NCI-H510A treated with DMSO at 0.1 percent for 48 hours (cell line): Measurements from ENCODE around the gene COPG1.
"Not testable (repeated sequence)": the region's sequence is repeated elsewhere in the genome, so short reads cannot be mapped to it uniquely, and the experiment has no call there.

Experiments used
- DNase-seq: peaks from one replicate; lab custom pipeline; 2025; lab: John Stamatoyannopoulos, UW

COPG1 gene, protein sequence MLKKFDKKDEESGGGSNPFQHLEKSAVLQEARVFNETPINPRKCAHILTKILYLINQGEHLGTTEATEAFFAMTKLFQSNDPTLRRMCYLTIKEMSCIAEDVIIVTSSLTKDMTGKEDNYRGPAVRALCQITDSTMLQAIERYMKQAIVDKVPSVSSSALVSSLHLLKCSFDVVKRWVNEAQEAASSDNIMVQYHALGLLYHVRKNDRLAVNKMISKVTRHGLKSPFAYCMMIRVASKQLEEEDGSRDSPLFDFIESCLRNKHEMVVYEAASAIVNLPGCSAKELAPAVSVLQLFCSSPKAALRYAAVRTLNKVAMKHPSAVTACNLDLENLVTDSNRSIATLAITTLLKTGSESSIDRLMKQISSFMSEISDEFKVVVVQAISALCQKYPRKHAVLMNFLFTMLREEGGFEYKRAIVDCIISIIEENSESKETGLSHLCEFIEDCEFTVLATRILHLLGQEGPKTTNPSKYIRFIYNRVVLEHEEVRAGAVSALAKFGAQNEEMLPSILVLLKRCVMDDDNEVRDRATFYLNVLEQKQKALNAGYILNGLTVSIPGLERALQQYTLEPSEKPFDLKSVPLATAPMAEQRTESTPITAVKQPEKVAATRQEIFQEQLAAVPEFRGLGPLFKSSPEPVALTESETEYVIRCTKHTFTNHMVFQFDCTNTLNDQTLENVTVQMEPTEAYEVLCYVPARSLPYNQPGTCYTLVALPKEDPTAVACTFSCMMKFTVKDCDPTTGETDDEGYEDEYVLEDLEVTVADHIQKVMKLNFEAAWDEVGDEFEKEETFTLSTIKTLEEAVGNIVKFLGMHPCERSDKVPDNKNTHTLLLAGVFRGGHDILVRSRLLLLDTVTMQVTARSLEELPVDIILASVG

DNA sequence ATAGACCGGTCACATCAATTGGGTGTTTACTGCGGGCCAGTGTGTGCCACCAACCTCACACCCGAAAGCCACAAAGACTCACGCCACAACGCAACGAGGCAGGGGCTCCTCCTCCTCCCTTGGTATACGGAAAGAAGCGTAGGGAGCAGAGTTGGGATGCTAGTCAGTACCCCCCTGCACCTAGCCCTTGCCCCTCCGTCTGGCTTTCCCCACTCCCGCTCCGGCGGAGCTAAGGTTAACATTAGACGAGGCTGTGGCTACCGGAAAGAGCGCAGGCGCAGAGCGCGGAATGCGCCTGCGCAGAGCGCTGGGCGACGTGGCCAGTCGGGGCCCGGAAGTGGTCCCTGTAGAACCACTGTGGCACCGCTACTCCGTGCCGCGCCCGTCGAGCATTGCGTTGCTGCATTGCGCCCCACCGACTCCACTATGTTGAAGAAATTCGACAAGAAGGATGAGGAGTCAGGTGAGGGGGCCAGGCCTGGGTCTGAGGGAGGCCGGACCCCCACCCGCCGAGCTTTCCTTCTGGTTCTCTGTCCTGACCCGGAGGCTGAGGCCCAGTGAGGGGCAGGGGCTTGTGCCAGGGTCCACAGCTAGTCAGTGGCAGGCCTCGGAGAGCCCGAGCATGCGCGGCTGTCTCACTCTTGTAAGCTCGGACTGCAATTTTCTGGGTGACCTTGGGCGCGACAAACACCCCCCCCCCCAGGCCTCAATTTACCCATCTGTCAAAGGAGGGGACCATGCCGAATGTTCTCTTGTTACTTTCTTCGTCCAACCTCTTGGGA lies at the start of gene COPG1:
Gene COPG1, plus strand, starts transcription at position 323 of the 782 bp plus-strand sequence. Its CDS starts 104 bp downstream, at position 427.
- DNase-seq, result peak; percentile 68

DNA sequence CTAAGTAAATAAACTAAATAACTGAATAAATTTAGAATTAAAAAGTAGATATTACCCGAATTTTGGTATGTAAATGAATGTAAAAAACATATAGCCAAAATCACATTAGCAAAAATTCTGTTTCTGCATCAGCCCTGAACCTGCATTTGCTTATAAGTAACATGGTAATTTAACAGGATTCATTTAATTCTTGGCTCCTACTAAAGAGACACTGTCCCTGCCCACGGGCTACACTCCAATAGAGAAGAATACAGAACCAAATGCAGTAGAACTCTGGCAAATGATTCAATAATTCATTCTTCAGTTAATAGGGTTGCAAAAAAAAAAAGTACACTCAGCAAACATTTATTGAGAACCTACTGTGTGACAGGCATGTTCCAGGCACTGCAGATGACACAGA lies 44.9 kb upstream of the COPG1 start:
- DNase-seq, result no peak

DNA sequence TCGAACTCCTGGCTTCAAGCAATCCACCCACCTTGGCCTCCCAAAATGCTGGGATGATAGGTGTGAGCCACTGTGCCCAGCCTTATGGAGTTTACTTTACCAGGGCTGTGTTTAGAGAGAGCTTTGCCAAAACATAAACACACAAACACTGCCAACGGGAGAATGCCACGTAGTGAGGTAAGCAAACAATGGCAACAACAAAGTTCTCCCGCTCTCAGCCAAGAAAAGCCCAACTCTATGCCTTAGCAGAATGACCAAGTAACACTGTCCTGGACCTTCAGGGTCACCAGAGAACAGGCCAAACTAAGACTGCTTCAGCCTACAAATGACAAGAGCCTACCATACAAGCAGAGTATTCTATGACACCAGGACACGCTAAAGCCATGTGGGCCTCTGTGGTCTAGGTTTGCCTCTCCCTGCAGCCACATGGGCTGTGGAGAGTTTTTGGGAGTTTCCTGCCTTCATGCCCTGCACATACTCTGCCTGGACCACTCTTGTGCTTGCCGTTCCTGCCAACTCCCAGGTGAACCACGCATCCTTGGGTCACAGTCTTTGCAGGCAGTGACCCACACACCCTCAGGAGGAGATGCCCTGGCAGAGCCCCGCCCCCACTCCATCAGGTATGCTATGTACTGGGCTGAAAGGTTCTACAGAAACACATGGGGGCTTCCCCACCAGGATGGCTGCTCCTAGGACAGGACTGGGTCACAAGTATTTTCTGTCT lies 44.1 kb upstream of the COPG1 start:
- no peak for DNase-seq

DNA sequence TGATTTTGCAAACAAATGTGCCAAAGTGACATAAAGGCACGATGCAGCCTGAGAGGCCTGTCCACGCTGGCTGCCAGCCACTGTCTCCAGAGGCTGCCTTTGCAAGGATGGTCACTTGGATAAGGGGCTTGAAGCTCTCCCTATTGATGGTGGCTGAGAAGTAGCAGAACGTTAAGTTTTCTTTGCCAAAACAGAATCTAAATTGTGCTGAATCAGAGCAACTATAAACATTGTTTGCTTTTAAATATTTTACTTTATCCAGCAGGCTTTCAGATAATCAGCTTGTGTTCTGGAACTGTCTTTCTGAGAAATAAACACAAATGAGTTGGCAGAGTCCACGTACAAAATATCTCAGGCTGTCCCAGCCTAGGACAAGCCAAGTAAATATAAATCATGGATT lies 41.9 kb upstream of the COPG1 start:
- no peak for DNase-seq

DNA sequence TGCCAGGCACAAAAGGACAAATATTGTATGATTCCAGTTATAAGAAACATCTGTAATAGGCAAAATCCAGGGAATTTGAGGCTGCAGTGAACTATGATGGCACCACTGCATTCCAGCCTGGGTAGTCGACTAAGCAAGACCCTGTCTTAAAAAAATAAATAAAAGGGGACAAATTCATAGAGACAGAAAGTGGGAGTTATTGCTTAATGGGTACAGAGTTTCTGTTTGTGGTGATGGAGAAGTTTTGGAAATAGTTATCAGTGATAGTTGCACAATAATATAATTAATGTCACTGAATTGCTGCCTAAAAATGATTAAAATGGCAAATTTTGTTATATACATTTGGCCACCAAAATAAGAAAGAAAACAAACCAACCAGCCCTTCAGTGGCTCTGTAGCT lies 38.1 kb upstream of the COPG1 start:
- DNase-seq, result no peak

DNA sequence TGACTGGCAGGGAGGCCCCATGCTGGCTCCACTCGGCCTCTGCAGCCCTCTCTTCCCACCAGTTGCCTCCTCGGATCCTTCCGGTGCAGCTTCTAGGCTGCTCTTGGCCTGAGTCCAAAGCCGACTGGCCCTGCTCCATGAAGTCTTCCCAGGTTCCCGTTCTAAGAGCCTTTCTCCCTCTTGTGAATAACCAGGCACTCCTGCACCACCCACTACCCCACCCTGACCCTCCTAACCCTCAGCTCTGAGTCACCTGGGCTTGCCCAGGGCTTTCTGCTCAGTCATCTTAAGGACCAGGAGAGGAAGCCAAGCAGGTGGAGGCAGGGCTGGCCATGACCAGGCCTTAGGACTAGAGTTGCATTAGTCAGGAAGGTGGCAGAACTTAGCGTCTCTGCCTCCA lies 37.6 kb upstream of the COPG1 start:
- DNase-seq, result peak; percentile 71

DNA sequence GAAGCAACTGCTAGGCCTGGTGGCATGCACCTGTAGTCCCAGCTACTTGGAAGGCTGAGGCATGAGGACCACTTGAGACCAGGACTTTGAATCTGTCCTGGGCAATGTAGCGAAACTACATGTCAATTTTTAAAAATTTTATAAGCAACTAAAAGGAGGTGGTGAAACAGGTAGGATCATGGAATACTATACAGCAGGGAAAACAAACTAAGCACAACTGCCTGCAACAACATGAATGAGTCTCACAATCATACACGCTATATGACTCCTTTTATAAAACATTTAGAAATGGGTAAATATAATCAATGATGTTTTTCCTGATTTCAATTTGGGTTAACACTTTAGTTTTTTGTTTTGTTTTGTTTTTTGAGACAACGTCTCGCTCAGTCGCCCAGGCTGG lies 36.2 kb upstream of the COPG1 start:
- DNase-seq, result no peak

DNA sequence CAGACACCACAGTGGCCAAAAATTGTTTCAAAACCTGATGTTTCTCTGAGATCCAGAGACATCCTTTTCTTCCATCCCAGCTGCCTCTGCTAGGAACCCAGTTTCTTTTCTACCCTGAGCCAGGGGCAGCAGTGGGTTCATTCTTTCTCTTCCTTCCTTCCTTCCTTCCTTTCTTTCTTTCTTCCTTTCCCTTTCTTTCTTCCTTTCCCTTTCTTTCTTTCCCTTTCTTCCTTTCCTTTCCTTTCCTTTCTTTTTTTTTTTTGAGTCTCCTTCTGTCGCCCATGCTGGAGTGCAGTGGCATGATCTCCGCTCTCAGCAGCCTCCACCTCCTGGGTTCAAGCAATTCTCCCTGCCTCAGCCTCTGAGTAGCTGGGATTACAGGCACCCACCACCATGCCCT lies 30.7 kb upstream of the COPG1 start:
- DNase-seq, result no peak

DNA sequence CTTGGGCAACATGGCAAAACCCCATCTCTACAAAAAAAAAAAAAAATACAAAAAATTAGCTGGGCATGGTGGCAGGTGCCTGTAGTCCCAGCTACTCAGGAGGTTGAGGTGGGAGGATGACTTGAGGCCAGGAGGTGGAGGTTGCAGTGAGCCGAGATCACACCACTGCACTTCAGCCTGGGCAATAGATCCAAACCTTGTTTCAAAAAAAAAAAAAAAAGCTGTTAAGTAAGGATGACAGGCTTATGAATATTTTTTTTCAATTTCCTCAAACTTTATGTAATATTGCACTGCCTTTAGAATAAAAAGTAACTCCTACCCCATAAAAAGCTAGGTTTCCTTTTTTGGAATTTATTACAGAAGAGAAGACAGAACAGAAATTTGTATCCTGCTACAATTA lies 25.0 kb upstream of the COPG1 start:
- DNase-seq, result not testable (repeated sequence)

DNA sequence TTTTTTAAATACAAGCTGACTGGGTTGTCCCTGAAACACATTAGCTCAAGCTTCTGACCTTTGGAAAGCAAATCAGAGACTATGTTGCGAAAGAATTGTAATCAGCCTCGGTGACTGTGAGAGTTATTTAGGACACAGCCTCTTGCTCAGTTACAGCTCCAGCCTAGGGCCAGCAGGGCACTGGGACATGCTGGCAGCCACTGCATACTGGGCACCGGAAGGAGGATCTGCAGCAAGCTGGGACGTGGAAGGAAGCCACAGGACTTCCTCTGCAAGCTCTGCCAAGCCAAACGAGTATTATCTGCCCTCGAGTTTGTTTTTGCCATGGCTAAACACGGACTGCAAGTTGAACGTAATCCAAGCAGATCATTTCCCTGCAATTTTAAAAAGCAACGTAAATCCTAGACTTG lies 24.4 kb upstream of the COPG1 start:
- peak; percentile 14 for DNase-seq

DNA sequence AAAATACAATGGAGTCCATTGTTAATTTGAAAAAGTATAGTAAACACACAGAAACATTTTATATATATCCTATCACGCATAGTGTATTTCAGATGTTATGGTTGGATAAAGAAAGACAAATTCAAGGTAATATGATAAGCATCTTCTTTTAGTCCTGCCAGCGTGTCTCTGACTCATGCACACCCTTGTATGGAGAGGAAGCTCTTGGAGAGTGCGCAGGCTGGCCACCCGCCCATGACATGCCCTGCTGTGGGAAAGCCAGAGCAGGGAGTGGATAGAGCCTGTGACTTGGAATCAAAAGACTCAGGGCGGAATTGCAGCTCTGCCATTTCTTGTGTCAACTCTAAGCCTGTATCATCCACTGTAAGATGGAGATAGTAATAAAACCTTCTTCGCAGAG lies 23.0 kb upstream of the COPG1 start:
- no peak for DNase-seq

DNA sequence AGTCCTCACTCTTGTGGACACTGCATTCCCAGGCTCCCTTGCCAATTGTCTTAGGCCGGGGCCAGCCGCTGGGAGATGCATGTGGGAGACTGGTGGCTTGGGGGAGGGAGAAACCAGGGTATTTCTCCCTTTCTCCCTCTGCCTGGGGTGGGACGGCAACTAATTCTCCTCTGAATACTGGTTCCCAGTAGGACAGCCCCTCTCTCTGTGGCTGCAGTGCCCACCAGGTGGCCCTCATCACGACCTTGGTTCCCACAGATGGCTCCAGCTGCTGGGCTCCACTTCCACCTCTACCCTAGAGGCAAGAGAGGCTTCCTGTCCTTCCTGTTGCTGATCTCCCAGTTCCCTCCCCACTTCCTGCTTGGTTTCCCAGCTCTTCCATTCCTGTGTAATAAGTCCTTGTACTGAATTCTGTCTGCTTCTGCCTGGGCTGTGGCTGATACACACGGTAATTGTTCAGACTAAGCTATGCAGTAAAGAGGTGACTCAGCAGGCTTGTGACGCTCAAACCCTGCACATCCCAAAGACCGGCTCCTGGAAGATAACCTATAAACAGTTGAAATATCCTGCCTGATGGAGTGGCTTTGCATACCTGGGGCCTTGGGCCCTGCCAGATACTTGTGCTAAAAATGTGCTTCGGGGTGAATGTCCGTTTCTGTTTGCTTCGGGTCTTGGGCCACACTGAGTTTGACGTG lies 20.4 kb upstream of the COPG1 start:
- DNase-seq, result no peak

DNA sequence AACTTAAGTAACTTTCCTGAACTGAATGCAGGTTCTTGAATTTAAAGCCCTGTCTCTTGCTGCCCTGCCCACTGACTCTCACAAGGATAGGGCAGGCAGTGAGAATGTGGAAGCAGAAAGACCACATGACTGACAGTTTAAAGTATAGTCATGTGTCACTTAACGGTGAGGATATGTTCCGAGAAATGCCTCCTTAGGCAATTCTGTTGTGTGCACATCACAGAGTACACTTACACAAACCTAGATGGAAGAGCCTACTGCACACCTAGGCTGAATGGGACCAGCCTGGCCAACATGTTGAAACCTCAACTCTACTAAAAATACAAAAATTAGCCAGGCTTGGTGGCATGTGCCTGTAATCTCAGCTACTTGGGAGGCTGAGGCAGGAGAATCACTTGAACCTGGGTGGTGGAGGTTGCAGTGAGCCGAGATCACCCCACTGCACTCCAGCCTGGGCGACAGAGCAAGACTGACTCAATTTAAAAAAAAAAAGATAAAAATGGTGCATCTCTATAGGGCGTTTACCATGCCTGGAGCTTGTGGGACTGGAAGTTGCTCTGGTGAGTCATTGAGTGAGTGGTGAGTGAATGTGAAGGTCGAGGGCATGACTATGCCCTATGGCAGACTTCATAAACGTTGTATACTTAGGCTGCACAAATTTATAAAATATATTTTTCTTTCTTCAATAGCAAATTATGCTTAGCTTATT lies 18.9 kb upstream of the COPG1 start:
- no peak for DNase-seq

DNA sequence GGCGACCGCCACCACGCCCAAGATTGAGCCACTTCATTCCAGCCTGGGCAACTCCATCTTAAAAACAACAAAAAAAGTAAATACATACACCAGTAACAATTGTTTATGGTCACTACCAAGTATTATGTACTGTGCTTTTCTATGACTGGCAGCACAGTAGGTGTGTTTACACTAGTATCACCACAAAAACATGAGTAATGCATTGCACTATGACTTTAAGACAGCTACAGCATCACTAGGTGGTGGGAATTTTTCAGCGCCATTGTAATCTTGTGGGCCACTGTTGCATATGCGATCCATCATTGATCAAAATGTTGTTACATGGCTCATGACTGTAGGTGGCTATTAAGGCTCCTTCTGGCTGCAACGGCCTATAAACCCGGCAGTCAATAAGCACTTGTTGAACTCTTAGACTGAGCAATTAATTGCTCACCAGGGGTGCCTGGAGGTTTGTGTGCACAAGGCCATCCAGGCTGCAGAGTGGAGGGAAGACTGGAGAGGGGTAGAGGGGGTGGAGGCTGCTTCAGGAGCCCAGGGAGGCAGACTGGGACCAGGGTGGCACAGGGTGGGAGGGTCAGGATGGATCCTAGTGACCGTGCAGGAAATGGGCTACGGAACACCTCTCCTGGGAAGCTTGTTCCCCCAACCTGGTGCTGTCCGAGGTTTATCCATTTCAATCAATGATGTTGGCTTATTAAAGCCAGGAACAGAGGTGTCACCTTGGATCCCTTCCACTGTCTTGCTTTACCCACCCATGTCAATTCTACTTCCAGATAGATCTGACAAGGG lies 17.9 kb upstream of the COPG1 start:
- DNase-seq, result peak; percentile 66

DNA sequence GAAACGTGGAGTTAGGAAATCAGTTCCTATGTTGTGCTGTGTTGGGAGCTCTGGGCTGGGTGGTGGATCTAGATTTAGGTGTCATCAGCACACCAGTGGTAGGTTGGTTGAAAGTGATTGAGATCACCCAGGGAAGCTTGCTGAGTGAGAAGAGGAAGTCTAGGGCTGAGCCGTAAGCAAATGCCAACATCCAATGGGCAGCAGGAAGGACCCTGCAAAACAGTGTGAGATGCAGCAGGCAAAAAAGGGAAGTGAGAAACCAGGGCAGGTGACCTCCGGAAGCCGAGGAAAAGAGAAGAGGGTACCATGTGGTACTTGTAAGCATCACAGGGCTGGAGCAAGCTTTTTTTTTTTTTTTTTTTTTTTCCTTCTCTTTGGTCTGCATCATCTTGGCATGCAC lies 15.9 kb upstream of the COPG1 start:
- no peak for DNase-seq

DNA sequence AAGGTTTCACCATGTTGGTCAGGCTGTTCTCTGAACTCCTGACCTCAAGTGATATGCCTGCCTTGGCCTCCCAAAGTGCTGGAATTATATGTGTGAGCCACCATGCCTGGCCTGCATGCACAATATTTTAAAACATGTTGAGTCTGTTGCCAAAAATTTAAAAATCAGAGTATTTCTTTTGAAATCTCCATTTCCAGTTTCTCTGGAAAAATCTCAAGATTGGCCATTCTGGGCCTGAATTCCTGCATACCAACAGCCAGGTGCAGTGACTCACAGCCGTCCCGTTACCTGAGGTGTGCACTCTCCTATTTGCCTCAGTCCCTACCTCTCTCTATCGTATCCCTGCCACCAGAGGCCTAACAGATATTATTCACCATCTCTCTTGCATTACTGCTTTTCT lies 15.0 kb upstream of the COPG1 start:
- no peak for DNase-seq

DNA sequence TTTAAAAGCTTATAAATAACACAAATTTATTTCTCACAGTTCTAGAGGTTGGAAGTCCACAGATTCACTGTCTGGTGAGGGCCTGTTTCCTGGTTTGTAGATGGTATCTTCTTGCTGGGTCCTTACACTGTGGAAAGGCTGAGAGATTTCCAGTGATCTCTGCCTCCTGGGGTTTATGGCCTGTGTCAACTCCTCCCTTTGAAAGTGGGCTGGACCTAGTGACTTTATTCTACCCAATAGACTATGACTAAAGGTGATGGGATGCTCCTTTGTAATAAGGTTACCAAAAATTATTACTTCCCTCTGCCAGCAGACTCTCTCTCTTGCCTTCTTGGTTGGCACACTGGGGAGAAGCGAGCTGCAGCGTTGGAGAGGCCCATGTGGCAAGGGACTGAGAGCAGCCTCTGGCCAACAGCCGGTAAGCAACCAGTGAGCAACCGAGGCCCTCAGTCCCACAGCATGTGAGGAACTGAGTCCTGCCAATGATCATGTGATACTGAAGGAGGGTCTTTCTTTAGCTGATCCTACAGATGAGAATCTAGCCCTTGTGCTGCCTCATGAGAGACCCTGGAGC lies 14.0 kb upstream of the COPG1 start:
- no peak for DNase-seq

DNA sequence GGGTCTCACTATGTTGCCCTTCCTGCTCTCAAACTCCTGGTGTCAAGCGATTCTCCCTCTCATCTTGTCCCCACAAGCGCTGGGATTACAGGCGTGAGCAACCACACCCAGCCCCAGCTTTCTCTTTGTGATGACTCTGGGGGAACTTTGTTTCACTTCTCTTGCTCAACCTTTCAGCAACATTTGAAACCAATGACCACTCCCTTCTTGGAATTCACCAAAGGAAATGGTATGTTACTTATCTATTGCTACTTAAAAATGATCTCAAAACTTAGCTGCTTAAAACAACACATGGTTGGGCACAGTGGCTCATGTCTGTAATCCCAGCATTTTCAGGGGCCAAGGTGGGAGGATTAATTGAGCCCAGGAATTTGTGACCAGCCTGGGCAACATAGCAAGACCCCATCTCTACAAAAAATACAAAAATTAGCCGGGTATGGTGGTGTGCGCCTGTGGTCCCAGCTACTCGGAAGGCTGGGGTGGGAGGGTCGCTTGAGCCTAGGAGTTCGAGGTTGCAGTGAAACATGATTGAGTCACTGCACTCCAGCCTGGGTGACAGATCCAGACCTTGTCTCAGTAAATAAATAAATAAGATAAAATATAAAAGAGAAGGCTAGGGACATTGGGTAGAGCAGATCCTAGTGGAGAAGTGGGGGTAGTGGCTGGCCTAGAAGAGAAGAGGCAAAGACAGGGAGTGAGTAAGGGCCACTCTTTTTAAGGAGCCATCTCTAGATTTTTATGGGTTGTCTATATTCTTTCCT lies 10.3 kb upstream of the COPG1 start:
- no peak for DNase-seq

DNA sequence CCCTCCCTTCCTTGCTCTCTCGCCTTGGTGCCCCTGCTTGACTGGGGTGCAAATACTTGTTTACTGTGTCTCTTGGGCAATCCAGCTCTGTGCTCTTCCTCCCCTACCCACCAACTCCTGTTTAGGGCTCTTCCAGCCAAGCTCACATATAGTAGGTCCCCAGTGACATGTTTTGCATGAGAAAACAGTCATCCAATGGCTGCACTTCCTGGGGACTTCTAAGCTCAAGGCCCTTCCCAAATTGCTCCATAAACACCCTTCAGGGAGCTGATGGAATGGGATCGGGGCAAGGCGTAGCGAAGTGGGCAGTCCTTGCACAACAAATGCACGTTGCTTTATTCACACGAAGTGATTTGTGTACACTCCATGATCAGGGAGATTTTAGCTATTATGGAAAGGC lies 9.4 kb upstream of the COPG1 start:
- no peak for DNase-seq
